ENCODE data around the gene CIZ1. TPM values are rescaled to one million over a fixed set of nuclear protein-coding genes. Genes with fewer than 3 reads are reported as not detected.

CIZ1 gene
- total and polyA plus RNA-seq, 9 of the 15 experiments (the other 6 are each of a cell fraction or from before 2014, with no cell fraction given) = 6.6 to 329 (median 87.8) TPM

DNA sequence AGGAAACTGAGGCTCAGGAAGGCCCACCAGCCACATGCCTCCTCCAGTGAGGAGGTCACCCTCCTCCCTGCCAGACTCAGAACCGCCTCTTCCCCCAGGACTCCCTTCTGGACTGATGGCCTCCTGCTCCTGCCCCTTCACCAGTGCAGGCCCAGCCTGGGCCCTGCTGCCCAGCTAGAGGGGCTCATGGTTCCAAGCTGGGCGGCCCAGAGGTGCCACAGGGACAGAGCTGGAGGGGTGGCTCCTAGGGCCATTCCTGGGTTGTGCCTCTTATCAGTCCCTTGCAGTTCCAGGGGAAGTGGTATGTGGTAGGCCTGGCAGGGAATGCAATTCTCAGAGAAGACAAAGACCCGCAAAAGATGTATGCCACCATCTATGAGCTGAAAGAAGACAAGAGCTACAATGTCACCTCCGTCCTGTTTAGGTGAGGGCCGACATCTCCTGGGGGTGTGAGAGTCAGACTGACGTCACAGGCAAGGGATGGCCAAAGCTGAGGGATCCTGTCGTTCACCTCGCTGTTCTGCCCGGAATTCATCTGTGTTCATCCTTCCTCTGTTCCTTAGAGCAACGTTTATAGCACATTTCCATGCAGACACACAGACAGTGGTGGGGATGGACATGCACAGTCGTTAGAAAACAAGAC, 41.3 kb downstream of the CIZ1 start (continued):
- TF ChIP-seq TEAD4 (IDR thresholded peaks at IDR 0.05; ENCODE audit: low read length) = peak; percentile 34
- no peak for TF ChIP-seq TEAD4 (CRISPR knock-in tag; IDR thresholded peaks at IDR 0.05; ENCODE audit: borderline replicate concordance)
- no peak for TF ChIP-seq ZNF586 (CRISPR knock-in tag; conservative IDR thresholded peaks at IDR 0.05)
- TF ChIP-seq DPF2 (IDR thresholded peaks at IDR 0.05) = no peak
- TF ChIP-seq MXI1 (IDR thresholded peaks at IDR 0.05; ENCODE audit: low read depth, low read length) = no peak
- TF ChIP-seq KDM5B (IDR thresholded peaks at IDR 0.05; ENCODE audit: insufficient replicate concordance, low read depth, low read length) = no peak
- no peak for TF ChIP-seq HDGF (IDR thresholded peaks at IDR 0.05)
- no peak for TF ChIP-seq SRSF3 (IDR thresholded peaks at IDR 0.05; ENCODE audit: insufficient read depth, low read length)
- no peak for TF ChIP-seq CC2D1A (IDR thresholded peaks at IDR 0.05)
- TF ChIP-seq, protein P1, sequence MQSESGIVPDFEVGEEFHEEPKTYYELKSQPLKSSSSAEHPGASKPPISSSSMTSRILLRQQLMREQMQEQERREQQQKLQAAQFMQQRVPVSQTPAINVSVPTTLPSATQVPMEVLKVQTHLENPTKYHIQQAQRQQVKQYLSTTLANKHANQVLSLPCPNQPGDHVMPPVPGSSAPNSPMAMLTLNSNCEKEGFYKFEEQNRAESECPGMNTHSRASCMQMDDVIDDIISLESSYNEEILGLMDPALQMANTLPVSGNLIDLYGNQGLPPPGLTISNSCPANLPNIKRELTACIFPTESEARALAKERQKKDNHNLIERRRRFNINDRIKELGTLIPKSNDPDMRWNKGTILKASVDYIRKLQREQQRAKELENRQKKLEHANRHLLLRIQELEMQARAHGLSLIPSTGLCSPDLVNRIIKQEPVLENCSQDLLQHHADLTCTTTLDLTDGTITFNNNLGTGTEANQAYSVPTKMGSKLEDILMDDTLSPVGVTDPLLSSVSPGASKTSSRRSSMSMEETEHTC (IDR thresholded peaks at IDR 0.05) = no peak
- TF ChIP-seq, protein P2, sequence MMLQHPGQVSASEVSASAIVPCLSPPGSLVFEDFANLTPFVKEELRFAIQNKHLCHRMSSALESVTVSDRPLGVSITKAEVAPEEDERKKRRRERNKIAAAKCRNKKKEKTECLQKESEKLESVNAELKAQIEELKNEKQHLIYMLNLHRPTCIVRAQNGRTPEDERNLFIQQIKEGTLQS (IDR thresholded peaks at IDR 0.05) = no peak
- TF ChIP-seq, protein P2 (CRISPR knock-in tag; conservative IDR thresholded peaks at IDR 0.05) = 0 out of 2 replicates have a peak, but pooled peaks have one; percentile 60
- TF ChIP-seq, protein P3, sequence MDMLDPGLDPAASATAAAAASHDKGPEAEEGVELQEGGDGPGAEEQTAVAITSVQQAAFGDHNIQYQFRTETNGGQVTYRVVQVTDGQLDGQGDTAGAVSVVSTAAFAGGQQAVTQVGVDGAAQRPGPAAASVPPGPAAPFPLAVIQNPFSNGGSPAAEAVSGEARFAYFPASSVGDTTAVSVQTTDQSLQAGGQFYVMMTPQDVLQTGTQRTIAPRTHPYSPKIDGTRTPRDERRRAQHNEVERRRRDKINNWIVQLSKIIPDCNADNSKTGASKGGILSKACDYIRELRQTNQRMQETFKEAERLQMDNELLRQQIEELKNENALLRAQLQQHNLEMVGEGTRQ (CRISPR knock-in tag; IDR thresholded peaks at IDR 0.05) = no peak
- no peak for TF ChIP-seq ZNF445 (CRISPR knock-in tag; IDR thresholded peaks at IDR 0.05; ENCODE audit: low read depth)
- TF ChIP-seq, protein P4, sequence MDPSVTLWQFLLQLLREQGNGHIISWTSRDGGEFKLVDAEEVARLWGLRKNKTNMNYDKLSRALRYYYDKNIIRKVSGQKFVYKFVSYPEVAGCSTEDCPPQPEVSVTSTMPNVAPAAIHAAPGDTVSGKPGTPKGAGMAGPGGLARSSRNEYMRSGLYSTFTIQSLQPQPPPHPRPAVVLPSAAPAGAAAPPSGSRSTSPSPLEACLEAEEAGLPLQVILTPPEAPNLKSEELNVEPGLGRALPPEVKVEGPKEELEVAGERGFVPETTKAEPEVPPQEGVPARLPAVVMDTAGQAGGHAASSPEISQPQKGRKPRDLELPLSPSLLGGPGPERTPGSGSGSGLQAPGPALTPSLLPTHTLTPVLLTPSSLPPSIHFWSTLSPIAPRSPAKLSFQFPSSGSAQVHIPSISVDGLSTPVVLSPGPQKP (CRISPR knock-in tag; IDR thresholded peaks at IDR 0.05) = no peak
- TF ChIP-seq, protein P5, sequence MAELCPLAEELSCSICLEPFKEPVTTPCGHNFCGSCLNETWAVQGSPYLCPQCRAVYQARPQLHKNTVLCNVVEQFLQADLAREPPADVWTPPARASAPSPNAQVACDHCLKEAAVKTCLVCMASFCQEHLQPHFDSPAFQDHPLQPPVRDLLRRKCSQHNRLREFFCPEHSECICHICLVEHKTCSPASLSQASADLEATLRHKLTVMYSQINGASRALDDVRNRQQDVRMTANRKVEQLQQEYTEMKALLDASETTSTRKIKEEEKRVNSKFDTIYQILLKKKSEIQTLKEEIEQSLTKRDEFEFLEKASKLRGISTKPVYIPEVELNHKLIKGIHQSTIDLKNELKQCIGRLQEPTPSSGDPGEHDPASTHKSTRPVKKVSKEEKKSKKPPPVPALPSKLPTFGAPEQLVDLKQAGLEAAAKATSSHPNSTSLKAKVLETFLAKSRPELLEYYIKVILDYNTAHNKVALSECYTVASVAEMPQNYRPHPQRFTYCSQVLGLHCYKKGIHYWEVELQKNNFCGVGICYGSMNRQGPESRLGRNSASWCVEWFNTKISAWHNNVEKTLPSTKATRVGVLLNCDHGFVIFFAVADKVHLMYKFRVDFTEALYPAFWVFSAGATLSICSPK (IDR thresholded peaks at IDR 0.05; ENCODE audit: borderline replicate concordance) = no peak
- no peak for TF ChIP-seq ZNF274 (IDR thresholded peaks at IDR 0.05; ENCODE audit: borderline replicate concordance, low read depth, low read length)
- TF ChIP-seq, protein P6, sequence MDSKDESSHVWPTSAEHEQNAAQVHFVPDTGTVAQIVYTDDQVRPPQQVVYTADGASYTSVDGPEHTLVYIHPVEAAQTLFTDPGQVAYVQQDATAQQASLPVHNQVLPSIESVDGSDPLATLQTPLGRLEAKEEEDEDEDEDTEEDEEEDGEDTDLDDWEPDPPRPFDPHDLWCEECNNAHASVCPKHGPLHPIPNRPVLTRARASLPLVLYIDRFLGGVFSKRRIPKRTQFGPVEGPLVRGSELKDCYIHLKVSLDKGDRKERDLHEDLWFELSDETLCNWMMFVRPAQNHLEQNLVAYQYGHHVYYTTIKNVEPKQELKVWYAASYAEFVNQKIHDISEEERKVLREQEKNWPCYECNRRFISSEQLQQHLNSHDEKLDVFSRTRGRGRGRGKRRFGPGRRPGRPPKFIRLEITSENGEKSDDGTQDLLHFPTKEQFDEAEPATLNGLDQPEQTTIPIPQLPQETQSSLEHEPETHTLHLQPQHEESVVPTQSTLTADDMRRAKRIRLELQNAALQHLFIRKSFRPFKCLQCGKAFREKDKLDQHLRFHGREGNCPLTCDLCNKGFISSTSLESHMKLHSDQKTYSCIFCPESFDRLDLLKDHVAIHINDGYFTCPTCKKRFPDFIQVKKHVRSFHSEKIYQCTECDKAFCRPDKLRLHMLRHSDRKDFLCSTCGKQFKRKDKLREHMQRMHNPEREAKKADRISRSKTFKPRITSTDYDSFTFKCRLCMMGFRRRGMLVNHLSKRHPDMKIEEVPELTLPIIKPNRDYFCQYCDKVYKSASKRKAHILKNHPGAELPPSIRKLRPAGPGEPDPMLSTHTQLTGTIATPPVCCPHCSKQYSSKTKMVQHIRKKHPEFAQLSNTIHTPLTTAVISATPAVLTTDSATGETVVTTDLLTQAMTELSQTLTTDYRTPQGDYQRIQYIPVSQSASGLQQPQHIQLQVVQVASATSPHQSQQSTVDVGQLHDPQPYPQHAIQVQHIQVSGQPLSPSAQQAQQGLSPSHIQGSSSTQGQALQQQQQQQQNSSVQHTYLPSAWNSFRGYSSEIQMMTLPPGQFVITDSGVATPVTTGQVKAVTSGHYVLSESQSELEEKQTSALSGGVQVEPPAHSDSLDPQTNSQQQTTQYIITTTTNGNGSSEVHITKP (IDR thresholded peaks at IDR 0.05; ENCODE audit: partially characterized antibody) = no peak
- TF ChIP-seq MAFF (IDR thresholded peaks at IDR 0.05; ENCODE audit: low read length) = no peak

All from K562 (cell line).